ENCODE data around the gene A4GALT. TPM values are rescaled to one million over a fixed set of nuclear protein-coding genes. Genes with fewer than 3 reads are reported as not detected.
"Not testable (repeated sequence)": the region's sequence is repeated elsewhere in the genome, so short reads cannot be mapped to it uniquely, and the experiment has no call there.

The A4GALT gene
- total RNA-seq, 1 donor, result 11.2 TPM

DNA sequence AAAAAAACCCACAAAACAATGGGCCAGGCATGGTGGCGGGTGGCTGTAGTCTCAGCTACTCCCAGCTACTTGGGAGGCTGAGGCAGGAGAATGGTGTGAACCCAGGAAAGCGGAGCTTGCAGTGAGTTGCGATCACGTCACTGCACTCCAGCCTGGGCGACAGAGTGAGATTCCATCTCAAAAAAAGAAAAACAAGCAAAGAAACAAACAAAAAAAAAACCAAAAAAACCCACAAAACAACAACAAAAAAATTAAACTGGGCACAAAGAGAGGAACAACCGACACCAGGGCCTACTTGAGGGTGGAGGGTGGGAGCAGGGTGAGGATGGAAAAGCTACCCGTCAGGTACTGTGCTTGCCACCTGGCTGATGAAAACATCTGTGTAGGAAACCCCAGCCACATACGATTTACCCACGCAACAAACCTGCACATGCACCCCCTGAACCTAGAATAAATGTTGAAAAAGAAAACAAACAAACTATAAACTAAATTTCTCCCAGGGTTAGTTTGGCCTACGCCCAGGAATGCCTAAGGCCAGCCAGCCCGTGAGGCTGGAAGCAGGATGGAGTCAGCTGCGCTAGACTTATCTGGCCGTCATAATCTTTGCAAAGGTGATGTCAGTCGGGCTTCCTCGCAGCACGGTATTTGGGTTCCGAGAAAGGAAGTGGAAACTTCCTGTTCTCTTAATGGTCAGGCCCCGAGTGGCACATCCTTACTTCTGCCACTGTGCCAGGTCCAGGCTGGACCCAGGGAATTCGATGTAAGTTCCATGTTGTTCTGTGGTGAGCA, 49.6 kb downstream of the A4GALT start:
- H3K4me3 ChIP-seq (ENCODE audit: low read depth, low read length), result no peak overlapping the region
- TF ChIP-seq, protein P1, sequence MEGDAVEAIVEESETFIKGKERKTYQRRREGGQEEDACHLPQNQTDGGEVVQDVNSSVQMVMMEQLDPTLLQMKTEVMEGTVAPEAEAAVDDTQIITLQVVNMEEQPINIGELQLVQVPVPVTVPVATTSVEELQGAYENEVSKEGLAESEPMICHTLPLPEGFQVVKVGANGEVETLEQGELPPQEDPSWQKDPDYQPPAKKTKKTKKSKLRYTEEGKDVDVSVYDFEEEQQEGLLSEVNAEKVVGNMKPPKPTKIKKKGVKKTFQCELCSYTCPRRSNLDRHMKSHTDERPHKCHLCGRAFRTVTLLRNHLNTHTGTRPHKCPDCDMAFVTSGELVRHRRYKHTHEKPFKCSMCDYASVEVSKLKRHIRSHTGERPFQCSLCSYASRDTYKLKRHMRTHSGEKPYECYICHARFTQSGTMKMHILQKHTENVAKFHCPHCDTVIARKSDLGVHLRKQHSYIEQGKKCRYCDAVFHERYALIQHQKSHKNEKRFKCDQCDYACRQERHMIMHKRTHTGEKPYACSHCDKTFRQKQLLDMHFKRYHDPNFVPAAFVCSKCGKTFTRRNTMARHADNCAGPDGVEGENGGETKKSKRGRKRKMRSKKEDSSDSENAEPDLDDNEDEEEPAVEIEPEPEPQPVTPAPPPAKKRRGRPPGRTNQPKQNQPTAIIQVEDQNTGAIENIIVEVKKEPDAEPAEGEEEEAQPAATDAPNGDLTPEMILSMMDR (IDR thresholded peaks at IDR 0.05; ENCODE audit: insufficient read depth, low read depth, low read length), result no peak
- DNase-seq (ENCODE audit: low read depth), result peak; percentile 79

- TF ChIP-seq, protein P1 (IDR thresholded peaks at IDR 0.05; ENCODE audit: insufficient read depth, low read depth, low read length), result no peak
- H3K4me3 ChIP-seq (ENCODE audit: low read depth, low read length), result no peak overlapping the region
- no peak for DNase-seq (ENCODE audit: low read depth)
Observed at GRCh38 chr22:42670046-42670445, 50.6 kb downstream of the A4GALT start.

DNA sequence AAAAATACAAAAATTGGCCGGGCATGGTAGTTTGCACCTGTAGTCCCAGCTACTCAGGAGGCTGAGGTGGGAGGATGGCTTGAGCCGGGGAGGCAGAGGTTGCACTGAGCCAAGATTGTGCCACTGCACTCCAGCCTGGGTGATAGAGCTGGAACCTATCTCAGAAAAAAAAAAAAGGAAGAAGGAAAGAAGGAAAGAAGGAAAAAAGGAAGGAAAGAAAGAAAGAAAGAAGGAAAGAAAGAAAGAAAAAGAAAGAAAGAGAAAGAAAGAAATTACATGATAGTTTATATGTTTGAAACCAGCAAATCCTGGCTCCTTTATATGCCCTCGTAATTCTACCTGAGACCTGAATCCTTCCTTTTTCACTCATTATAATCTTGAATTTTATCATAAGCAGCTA, 54.3 kb downstream of the A4GALT start:
- not testable (repeated sequence) for H3K4me3 ChIP-seq (ENCODE audit: low read depth, low read length); DNase-seq (ENCODE audit: low read depth)

DNA sequence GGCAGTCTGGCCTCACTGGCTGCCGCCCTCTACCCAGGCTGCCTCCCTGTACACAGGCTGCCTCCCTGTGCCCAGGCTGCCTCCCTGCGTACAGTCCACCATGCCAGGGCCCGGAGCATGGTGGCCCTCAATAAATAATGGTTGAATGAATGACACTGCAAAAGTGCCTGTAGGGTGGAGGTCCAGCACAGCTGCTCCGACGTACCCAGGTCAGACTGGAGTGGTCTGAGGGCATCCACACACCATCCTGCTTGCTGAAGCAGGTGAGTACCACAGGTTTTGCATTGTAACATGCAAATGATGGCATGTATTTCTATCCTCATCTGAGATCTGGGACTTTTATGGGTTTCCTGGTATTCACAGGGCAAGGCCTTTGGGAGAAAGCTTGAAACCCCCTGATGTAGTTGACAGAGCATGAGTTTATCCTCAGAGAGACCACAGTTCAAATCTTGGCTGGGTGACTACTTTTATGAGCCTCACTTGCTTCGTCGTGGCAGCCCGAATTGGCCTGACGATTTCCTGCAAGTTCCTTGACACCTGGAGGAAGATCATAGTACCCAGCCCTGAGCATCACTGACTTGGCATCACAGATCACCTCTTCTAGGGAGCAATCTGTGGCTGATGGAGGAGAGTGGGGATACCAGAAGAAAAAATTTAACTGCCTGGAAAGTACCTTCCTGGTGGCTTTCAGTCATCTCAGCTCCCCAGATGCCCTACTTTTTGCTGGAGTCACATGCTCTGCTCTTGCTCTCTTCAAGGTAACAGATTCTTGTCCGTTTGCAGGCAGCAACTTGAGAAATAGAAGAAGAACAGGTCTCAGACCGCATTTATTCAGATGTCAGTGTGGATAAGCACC, 55.5 kb downstream of the A4GALT start:
- TF ChIP-seq, protein P1 (IDR thresholded peaks at IDR 0.05; ENCODE audit: insufficient read depth, low read depth, low read length), result no peak
- no peak for DNase-seq (ENCODE audit: low read depth)
- no peak overlapping the region for H3K4me3 ChIP-seq (ENCODE audit: low read depth, low read length)

- H3K4me3 ChIP-seq (ENCODE audit: low read depth, low read length), result peak overlapping the region; percentile 66
- TF ChIP-seq, protein P1 (IDR thresholded peaks at IDR 0.05; ENCODE audit: insufficient read depth, low read depth, low read length), result peak; percentile 85
- peak; percentile 71 for DNase-seq (ENCODE audit: low read depth)
Observed at GRCh38 chr22:42661985-42662831, 58.5 kb downstream of the A4GALT start.

GRCh38 chr22:42656578-42656977, 64.1 kb downstream of the A4GALT start:
- TF ChIP-seq, protein P1 (IDR thresholded peaks at IDR 0.05; ENCODE audit: insufficient read depth, low read depth, low read length), result no peak
- no peak for DNase-seq (ENCODE audit: low read depth)
- H3K4me3 ChIP-seq (ENCODE audit: low read depth, low read length), result no peak overlapping the region

Measured in fibroblast of villous mesenchyme (primary cell).